ENCODE results near the gene KRT33B.

- 0 out of 2 replicates have a peak, but pooled peaks have one; percentile 6 for TF ChIP-seq CTCF (IDR thresholded peaks at IDR 0.05; ENCODE audit: low read length)
- TF ChIP-seq EZH2 (optimal IDR thresholded peaks at IDR 0.05; ENCODE audit: low read depth, low read length): no peak
- TF ChIP-seq EZH2phosphoT487 (IDR thresholded peaks at IDR 0.05; ENCODE audit: low read length): no peak
These were observed 29.1 kb downstream of the KRT33B start for GRCh38 chr17:41340494-41340893.
